T-cell (primary cell): ENCODE measurements around the gene RTL1. TPM values are rescaled to one million over a fixed set of nuclear protein-coding genes. Genes with fewer than 3 reads are reported as not detected.

ENCODE experiments used
- ATAC-seq, 4 experiments: fragments of 200-7000 bp in 3 of 4; fragments of 150-1000 bp in 1 of 4; cut with Tn5 transposase; replicated peaks in 1 of 4; 1 replicate in 3 of 4; 2 replicates in 1 of 4; pipeline ENCODE4 v1.10.0; 2021; ENCODE audit warnings: moderate library complexity in 3 of 4, mild to moderate bottlenecking in 2 of 4, moderate number of reproducible peaks in 1 of 4
- CTCF ChIA-PET, 2 donors: fragments of 300-600 bp; sonication (Branson Sonifier 250); formaldehyde crosslinking; loops; one replicate each; lab custom pipeline; 2022; ENCODE audit warnings: antibody characterized with exemption in 2 of 2; lab: Charles Lee
- POLR2A ChIA-PET, 2 donors: fragments of 300-600 bp; sonication (Branson Sonifier 250); formaldehyde crosslinking; loops; one replicate each; lab custom pipeline; 2022; ENCODE audit warnings: antibody characterized with exemption in 2 of 2; lab: Charles Lee
- DNase-seq, 35 experiments: peaks; one replicate each; pipeline versions ENCODE4 v3.0.0 to v3.0.0-alpha.2; 2013 to 2023
- H3K27ac ChIP-seq: one replicate; pipeline ENCODE4 v1.5.1; 2013; ENCODE audit warnings: low read length
- H3K27me3 ChIP-seq, 2 experiments: replicated peaks in 1 of 2; 1 replicate in 1 of 2; 2 replicates in 1 of 2; pipeline versions ENCODE4 v1.6.1 to v1.7.0; 2013; ENCODE audit warnings: low read length in 1 of 2, mixed read lengths in 1 of 2; ENCODE audit not compliant: control insufficient read depth in 2 of 2, insufficient read depth in 2 of 2; ENCODE audit errors: extremely low read depth in 1 of 2
- H3K36me3 ChIP-seq, 2 donors: 1 replicate in 1 of 2; 2 replicates in 1 of 2; pipeline versions ENCODE4 v1.6.1 to v1.7.0; 2013; ENCODE audit warnings: low read length in 1 of 2; ENCODE audit not compliant: control insufficient read depth in 2 of 2, insufficient read depth in 1 of 2; ENCODE audit errors: extremely low read depth in 1 of 2
- H3K4me1 ChIP-seq, 2 experiments: 1 replicate in 1 of 2; 2 replicates in 1 of 2; pipeline versions ENCODE4 v1.6.1 to v1.7.0; 2013; ENCODE audit warnings: low read length in 2 of 2, mixed read lengths in 1 of 2; ENCODE audit not compliant: insufficient read depth in 2 of 2, control insufficient read depth in 1 of 2; ENCODE audit errors: extremely low read depth in 1 of 2
- H3K4me3 ChIP-seq, 2 donors: 1 replicate in 1 of 2; 2 replicates in 1 of 2; pipeline versions ENCODE4 v1.5.1 to v1.7.0; 2013; ENCODE audit warnings: mild to moderate bottlenecking in 2 of 2, low read length in 1 of 2, moderate library complexity in 1 of 2; ENCODE audit not compliant: control insufficient read depth in 1 of 2; ENCODE audit errors: extremely low read depth in 1 of 2
- H3K9me3 ChIP-seq: 2 replicates; pipeline ENCODE4 v1.7.0; 2013
- H3K27ac Mint-ChIP-seq, 2 donors: one replicate each; pipeline ENCODE4 v1.8.0; 2020 to 2021; ENCODE audit warnings: mild to moderate bottlenecking in 2 of 2, mixed read lengths in 2 of 2
- H3K27me3 Mint-ChIP-seq, 2 donors: one replicate each; pipeline ENCODE4 v1.8.0; 2021 to 2022; ENCODE audit warnings: mixed read lengths in 2 of 2
- H3K36me3 Mint-ChIP-seq: one replicate; pipeline ENCODE4 v1.8.0; 2021; ENCODE audit warnings: mixed read lengths
- H3K4me1 Mint-ChIP-seq, 3 donors: one replicate each; pipeline ENCODE4 v1.8.0; 2020 to 2022; ENCODE audit warnings: mixed read lengths in 3 of 3, mild to moderate bottlenecking in 1 of 3
- H3K4me3 Mint-ChIP-seq, 3 donors: one replicate each; pipeline ENCODE4 v1.8.0; 2020 to 2022; ENCODE audit warnings: mild to moderate bottlenecking in 3 of 3, mixed read lengths in 3 of 3, moderate library complexity in 3 of 3
- H3K9me3 Mint-ChIP-seq, 3 donors: one replicate each; pipeline ENCODE4 v1.8.0; 2020 to 2022; ENCODE audit warnings: mixed read lengths in 3 of 3
- WGBS: methylation state at CpG from one replicate; pipeline ENCODE4 v1.1.5; 2013; ENCODE audit warnings: missing lambda C conversion rate; ENCODE audit not compliant: insufficient coverage; 5-methylcytosine and 5-hydroxymethylcytosine counted together
- total RNA-seq, 35 experiments: library from RNA in 6 of 35; stranded (reverse) in 6 of 35; fragments of 120-200 nt in 1 of 35; gene quantifications; one replicate each; pipeline versions ENCODE4 v1.2.1 to v1.2.4 and lab custom pipeline; 2013 to 2026

The RTL1 gene
- total RNA-seq, 5 donors from 2014 or later (not counting 1 experiment from before 2014, with no cell fraction given): not detected

DNA sequence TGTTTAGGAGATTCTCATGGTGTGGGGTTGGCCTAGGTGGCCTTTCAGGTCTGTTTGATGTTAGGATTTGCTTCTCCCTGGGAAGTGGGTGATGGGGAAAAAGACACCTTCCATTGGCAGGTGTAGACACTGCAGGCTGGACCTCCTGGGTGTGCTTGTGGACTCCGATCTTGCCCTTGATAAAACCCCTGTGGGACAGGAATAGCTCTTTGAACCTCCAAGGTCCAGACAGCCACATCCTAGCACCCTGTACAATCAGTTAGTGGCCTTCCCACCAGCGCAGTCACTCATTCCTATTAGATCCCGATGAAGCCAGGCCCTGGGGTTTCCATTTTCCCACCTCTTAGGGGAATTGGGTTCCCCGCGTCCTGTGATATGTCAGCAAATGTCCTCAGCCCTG lies 49.1 kb downstream of the RTL1 start:
- no peak overlapping the region for H3K27ac ChIP-seq
- no peaks in the 10 kb centered on the region for H3K4me1 ChIP-seq
- no peak overlapping the region for H3K4me3 ChIP-seq
- POLR2A ChIA-PET: no interaction called here
- no peak for DNase-seq
- H3K27ac Mint-ChIP-seq: no peak overlapping the region
- H3K9me3 ChIP-seq: no peaks in the 10 kb centered on the region
- peaks cover 4 to 7% of the 10 kb centered on the region in 2 donors for H3K27me3 Mint-ChIP-seq
- no peaks in the 10 kb centered on the region for H3K36me3 Mint-ChIP-seq
- CTCF ChIA-PET: no interaction called here
- no peaks in the 10 kb centered on the region for H3K36me3 ChIP-seq
- peaks cover 0 to 5% (median 0%) of the 10 kb centered on the region in 3 donors for H3K4me1 Mint-ChIP-seq
- 100% methylated on average over 1 of the region's 5 CpGs for WGBS
- peaks cover 0 to 11% of the 10 kb centered on the region in 2 experiments for H3K27me3 ChIP-seq
- H3K9me3 Mint-ChIP-seq: no peaks in the 10 kb centered on the region
- no peak overlapping the region for H3K4me3 Mint-ChIP-seq
- no peak for ATAC-seq

- ATAC-seq: no peak
- no peak overlapping the region for H3K27ac Mint-ChIP-seq
Observed at GRCh38 chr14:100851946-100852620, 51.4 kb downstream of the RTL1 start.

GRCh38 chr14:100851586-100851916 lies 52.0 kb downstream of the RTL1 start:
- ATAC-seq (no peak), DNase-seq (peak in 1 of 35 experiments; percentile 4)
- Histone ChIP-seq H3K4me1 (no peaks in the 10 kb centered on the region), H3K27ac (no peak overlapping the region), H3K4me3 (no peak overlapping the region), H3K9me3 (no peaks in the 10 kb centered on the region), H3K27me3 (no peaks in the 10 kb centered on the region), H3K36me3 (no peaks in the 10 kb centered on the region)
- 95% methylated on average over 9 of the region's 13 CpGs for WGBS
- Mint-ChIP-seq H3K27me3 (no peaks in the 10 kb centered on the region), H3K4me3 (no peak overlapping the region), H3K27ac (no peak overlapping the region), H3K9me3 (no peaks in the 10 kb centered on the region), H3K36me3 (no peaks in the 10 kb centered on the region), H3K4me1 (peaks cover 0 to 5% (median 0%) of the 10 kb centered on the region in 3 donors)
- CTCF ChIA-PET: interaction anchor here in 1 of 2 donors (0.5 kb wide), 1 partner anchor 776 kb away, joined by 4 read pairs; no protein-coding TSS in a partner anchor
- POLR2A ChIA-PET: no interaction called here

More at GRCh38 chr14:100851946-100852620, 51.4 kb downstream of the RTL1 start:
- H3K9me3 ChIP-seq: no peaks in the 10 kb centered on the region
- no peak overlapping the region for H3K27ac ChIP-seq
- Mint-ChIP-seq H3K4me1 (peaks cover 0 to 5% (median 0%) of the 10 kb centered on the region in 3 donors), H3K4me3 (no peak overlapping the region), H3K9me3 (no peaks in the 10 kb centered on the region), H3K27me3 (no peaks in the 10 kb centered on the region), H3K36me3 (no peaks in the 10 kb centered on the region)
- WGBS: 92% methylated on average over 13 of the region's 14 CpGs
- H3K4me1 ChIP-seq: no peaks in the 10 kb centered on the region
- H3K36me3 ChIP-seq: no peaks in the 10 kb centered on the region
- H3K4me3 ChIP-seq: no peak overlapping the region
- no peak for DNase-seq
- ChIA-PET POLR2A (no interaction called here), CTCF (interaction anchor here in 1 of 2 donors (0.7 kb wide), 1 partner anchor 777 kb away, joined by 3 read pairs; no protein-coding TSS in a partner anchor)
- no peaks in the 10 kb centered on the region for H3K27me3 ChIP-seq

- H3K27ac ChIP-seq: no peak overlapping the region
- ChIA-PET CTCF (interaction anchor here in 1 of 2 donors (0.5 kb wide), 1 partner anchor 776 kb away, joined by 4 read pairs; no protein-coding TSS in a partner anchor), POLR2A (no interaction called here)
- H3K4me1 ChIP-seq: no peaks in the 10 kb centered on the region
- Mint-ChIP-seq H3K4me1 (peaks cover 0 to 5% (median 0%) of the 10 kb centered on the region in 3 donors), H3K27me3 (no peaks in the 10 kb centered on the region), H3K9me3 (no peaks in the 10 kb centered on the region), H3K27ac (no peak overlapping the region), H3K36me3 (no peaks in the 10 kb centered on the region), H3K4me3 (no peak overlapping the region)
- no peak overlapping the region for H3K4me3 ChIP-seq
- no peaks in the 10 kb centered on the region for H3K27me3 ChIP-seq
- 74% methylated on average over 5 of the region's 8 CpGs for WGBS
- DNase-seq (peak; percentile 25 to 80 (median 66)), ATAC-seq (peak; percentile 65 to 84 (median 78))
- no peaks in the 10 kb centered on the region for H3K9me3 ChIP-seq
- no peaks in the 10 kb centered on the region for H3K36me3 ChIP-seq
Observed at GRCh38 chr14:100850841-100851585, 52.5 kb downstream of the RTL1 start.

DNA sequence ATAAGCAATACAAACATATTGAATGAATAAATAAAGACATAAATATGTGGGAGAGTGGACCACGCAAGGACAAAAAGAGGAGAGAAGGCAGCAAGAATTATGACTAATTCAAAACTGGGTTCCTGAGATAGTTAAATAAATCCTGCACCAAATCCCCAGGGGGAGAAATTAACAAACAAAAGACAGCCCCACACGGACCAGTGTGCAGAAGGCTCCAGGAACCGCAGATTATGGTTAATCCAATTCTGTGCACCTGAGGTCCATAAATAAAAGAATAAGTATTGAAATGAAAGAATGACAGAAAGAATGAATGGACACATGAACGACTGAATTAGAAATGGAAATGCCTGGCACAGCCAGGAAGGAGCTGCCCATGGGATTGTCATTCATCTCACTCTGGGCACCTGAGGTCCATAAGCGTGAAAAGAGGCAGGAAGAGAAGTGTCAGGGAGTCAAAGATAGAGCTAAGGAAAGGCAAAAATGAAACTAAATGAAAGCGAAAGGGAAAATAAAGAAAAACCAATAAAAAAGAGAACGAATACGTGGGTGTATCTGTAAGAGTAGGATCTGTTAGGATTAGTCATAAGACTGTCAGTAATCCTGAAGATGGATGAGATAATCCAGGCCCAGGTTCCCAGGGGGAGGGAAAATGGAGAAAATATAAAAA lies 54.3 kb downstream of the RTL1 start:
- ATAC-seq (no peak), DNase-seq (peak in 1 of 35 experiments; percentile 3)
- peaks cover 0 to 5% (median 0%) of the 10 kb centered on the region in 3 donors for H3K4me1 Mint-ChIP-seq
- H3K4me3 ChIP-seq: peak overlapping the region in 1 of 2 donors; percentile 18
- no peaks in the 10 kb centered on the region for H3K27me3 Mint-ChIP-seq
- WGBS: 16% methylated on average over 5 of the region's 8 CpGs
- CTCF ChIA-PET: interaction anchor here in 1 of 2 donors (0.7 kb wide), 1 partner anchor 20 kb away, joined by 3 read pairs; no protein-coding TSS in a partner anchor
- H3K4me3 Mint-ChIP-seq: no peak overlapping the region
- H3K27me3 ChIP-seq: no peaks in the 10 kb centered on the region
- no peaks in the 10 kb centered on the region for H3K9me3 ChIP-seq
- no peaks in the 10 kb centered on the region for H3K9me3 Mint-ChIP-seq
- no peaks in the 10 kb centered on the region for H3K36me3 ChIP-seq
- H3K36me3 Mint-ChIP-seq: no peaks in the 10 kb centered on the region
- H3K4me1 ChIP-seq: no peaks in the 10 kb centered on the region
- H3K27ac Mint-ChIP-seq: no peak overlapping the region
- POLR2A ChIA-PET: no interaction called here
- peak overlapping the region; percentile 16 for H3K27ac ChIP-seq

GRCh38 chr14:100846309-100846859 lies 57.1 kb downstream of the RTL1 start:
- Histone ChIP-seq H3K27me3 (peaks cover 0 to 5% of the 10 kb centered on the region in 2 experiments), H3K9me3 (no peaks in the 10 kb centered on the region), H3K4me3 (no peak overlapping the region), H3K27ac (no peak overlapping the region), H3K4me1 (no peaks in the 10 kb centered on the region), H3K36me3 (no peaks in the 10 kb centered on the region)
- no peaks in the 10 kb centered on the region for H3K36me3 Mint-ChIP-seq
- peaks cover 0 to 3% of the 10 kb centered on the region in 2 donors for H3K27me3 Mint-ChIP-seq
- H3K4me3 Mint-ChIP-seq: no peak overlapping the region
- H3K27ac Mint-ChIP-seq: no peak overlapping the region
- H3K9me3 Mint-ChIP-seq: no peaks in the 10 kb centered on the region
- POLR2A ChIA-PET: no interaction called here
- DNase-seq: no peak
- WGBS: 67% methylated on average over 4 of the region's 8 CpGs
- ATAC-seq: no peak
- peaks cover 0 to 5% (median 0%) of the 10 kb centered on the region in 3 donors for H3K4me1 Mint-ChIP-seq
- CTCF ChIA-PET: no interaction called here
